Stimulated activated CD4-positive, alpha-beta T cell treated with anti-CD3 and anti-CD28 coated beads, Interleukin-4, amount 100 ng/mL, for 48 hours (primary cell): ENCODE data around the gene UBN1.

ENCODE experiments used
- DNase-seq, 2 donors: peaks; one replicate each; pipeline ENCODE4 v3.0.0-alpha.2; 2020; ENCODE audit warnings: low read depth in 2 of 2

UBN1 gene

DNA sequence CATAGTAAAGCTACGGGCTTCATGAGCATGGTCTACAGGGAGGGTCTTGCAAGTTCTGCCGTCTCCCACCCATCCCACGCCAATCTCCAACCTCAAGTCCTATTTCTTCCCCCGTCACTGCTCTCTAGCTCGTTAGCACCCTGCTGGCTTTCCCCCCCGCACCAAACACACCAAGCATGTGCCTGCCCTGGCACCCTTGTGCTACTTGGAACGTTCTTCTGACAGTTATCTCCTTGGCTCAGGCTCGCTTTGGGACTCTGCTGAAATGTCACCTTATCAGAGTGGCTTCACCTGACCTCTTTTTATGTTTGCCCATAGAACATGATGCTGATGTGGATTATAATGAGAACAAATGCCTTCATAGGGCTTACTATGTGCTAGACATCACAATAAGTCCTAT is 22.1 kb upstream of the UBN1 start:
- DNase-seq, result no peak

GRCh38 chr16:4826526-4826925 is 20.8 kb upstream of the UBN1 start:
- DNase-seq, result no peak

DNA sequence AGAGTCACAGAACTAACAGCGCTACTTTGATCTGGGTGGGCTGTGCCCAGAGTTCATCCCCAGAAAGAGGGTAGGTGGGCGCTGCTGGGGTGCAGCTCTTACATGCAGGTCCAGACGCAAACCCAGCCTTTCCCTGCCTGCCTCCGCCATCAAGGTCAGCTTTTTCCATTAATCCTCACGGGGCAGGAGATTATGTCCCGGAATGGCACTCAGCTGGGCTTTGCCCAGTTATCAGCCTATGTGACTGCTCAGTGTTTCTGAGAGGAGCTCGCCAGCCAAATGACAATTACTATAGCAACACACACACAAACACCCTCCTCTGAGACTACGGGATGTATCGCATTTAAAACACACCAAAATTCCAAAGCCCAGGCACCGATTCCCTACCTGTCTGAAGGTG is 20.3 kb upstream of the UBN1 start:
- DNase-seq, result no peak

GRCh38 chr16:4828567-4829321 is 18.5 kb upstream of the UBN1 start:
- no peak for DNase-seq

GRCh38 chr16:4830408-4830807 is 16.9 kb upstream of the UBN1 start:
- DNase-seq, result no peak

DNA sequence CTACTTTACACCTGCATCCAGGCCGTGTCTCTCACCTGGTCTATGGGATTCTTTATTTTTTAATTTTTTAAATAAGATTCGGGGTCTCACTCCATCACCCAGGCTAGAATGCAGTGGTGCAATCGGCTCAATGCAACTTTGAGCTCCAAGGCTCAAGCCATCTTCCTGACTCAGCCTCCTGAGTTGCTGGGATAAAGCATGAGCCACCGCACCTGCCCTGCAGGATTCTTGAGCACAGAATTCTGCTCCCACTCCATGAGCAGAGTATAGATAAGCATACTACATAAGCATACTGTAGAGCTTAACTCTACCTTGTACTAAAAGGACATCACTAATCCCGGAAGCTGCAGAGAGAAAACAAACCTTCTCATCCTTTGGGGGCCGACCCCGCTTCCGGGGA is 15.7 kb upstream of the UBN1 start:
- DNase-seq, result no peak

DNA sequence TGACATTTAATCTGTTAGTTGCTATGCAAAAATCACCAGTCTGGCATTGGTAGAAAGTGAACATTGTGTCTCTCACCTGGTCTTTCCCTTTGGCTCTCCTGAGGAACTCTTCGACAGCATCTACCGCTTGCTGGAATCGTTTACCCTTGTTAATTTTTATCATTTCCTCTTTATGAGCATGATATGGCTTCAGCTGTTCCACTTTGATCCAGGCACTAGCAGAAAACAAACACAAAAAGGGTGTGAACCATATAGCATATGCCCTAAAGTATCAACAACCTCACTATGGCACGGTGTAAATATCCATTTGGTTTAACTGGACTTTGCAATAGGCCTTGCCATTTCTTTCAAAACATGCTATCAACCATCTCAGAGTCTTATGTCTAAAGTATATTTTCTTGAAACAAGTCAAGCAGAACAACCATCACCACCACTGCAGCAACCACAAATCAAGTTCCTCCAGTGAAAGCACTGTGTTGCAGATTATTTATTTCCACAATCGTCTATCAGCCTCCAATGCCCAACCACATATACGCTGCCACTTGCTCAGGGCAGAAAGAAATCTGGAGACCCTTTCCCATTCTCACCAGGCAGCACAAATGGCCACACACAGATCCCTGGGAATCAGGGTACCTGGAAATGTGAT is 14.5 kb upstream of the UBN1 start:
- DNase-seq, result no peak

DNA sequence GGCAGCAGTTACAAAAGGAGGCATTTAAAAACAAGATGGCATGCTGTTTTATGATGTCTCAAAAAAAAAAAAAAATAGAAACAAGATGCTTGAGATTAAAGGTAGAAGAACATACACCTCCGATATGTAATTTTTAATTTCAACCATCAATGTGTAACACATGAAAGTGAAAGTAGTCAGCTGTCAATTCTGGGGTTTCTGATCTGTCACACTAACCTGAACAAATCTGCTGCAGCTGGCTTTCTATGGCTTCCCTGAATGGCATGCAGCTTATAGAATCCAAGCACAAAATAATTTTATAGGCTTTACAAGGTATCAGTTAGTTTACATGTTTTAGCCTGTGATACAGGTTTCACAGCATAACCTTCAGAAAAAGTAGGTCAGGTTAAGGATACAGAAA is 13.7 kb upstream of the UBN1 start:
- DNase-seq, result no peak

GRCh38 chr16:4836727-4837126 is 10.6 kb upstream of the UBN1 start:
- DNase-seq, result no peak

DNA sequence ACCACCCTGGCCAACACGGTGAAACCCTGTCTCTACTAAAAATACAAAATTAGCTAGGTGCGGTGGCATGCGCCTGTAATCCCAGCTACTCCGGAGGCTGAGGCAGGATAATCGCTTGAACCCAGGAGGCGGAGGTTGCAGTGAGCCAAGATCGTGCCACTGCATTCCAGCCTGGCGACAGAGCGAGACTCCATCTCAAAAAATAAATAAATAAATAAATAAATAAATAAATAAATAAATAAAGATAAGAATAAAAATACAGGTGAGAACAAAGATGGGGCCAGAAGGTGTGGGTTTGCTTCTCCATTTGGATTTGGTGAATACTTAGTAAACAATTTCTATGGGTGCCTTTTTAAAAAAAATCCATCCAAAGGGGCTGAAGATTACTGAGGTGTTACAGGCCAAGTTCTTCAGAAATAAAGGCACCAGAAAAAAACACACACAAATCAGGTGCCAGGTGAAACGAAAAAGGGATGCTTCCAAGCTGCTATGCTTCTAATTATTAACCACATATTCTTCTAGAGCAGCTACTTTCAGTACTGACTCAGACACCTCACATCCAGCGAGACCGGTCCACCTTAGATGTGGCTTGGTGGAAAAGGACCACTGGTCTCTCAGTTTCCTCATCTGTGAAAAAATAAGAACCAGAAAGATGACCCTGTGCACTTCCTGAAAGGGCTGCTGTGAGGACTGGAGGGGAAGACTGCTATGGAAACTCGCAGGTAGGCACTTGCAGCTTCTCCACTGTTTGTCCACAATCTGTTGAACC is 9.4 kb upstream of the UBN1 start:
- no peak for DNase-seq

GRCh38 chr16:4839942-4840341 is 7.3 kb upstream of the UBN1 start:
- DNase-seq, result no peak

- DNase-seq, result no peak
These were observed 6.3 kb upstream of the UBN1 start for GRCh38 chr16:4840984-4841383.

GRCh38 chr16:4846503-4846900 is 779 bp upstream of the UBN1 start:
- peak; percentile 7 to 15 for DNase-seq

- peak; percentile 19 to 23 for DNase-seq
These were observed 700 bp downstream of the UBN1 start for GRCh38 chr16:4847774-4848587.

DNA sequence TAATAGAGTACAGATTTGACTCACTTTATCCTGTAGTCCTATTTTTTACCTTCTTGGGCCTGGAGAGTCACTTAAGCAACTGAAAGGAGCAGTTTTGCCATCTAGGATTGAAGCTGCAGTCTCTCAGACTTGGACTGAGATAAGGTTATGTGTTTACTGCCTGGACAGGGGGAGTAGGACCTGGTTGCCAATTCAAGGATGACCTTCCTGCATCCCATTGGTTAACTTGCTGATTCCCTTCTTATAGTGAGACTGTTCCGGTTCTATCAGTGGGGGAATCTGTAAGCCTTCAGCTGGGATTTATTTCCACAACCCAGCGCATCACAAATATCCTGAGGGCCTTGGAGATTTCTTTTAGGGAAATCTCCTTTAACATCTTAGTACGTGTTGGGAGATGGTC is 2.9 kb downstream of the UBN1 start:
- DNase-seq, result no peak

DNA sequence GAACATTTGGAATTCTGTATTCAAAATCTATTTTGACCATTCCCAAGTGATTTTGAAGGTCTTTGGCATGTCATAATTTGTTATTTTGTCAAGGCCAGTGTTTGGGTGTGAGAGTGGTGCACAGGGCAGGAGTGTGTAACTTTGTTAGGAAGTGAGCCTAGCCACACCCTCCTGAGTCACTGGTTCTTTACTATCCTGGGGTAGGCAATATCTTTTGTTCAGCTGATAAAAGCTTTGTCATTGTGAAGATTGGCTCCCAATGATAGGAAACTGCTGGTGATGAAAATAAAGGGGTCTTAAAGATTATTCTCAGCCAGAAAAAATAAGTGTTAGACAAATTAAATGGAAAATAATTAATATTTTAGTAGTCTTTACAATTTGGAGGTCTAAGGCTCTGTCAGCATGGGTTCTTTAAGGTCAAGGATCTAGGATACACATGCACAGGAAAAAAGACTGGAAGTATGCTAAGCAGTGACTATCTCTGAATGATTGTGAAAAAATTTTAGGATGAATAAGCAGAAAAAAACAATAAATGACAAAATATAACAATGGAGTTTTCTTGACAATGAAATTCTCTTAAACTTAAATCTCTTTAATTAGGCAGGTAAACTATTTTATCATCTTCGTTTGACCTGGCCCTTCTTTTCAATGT is 5.1 kb downstream of the UBN1 start:
- DNase-seq, result no peak

- DNase-seq, result no peak
These were observed 8.1 kb downstream of the UBN1 start for GRCh38 chr16:4855371-4855770.

DNA sequence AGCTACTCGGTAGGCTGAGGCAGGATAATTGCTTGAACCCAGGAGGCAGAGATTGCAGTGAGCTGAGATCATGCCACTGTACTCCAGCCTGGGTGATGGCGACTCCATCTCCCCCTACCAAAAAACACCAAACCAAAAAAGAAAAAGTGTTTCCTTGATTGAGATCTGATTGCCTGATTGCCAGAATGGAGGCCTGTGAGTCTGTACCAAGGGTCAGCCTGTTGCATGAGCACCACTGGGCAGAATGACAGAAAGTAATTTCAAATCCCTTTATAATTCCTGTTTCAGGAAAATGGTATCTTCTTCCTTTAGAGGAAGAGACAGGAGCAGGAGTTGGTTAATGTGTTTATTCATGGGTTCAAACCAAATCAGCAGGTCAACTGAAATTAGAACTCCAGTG is 8.5 kb downstream of the UBN1 start:
- DNase-seq, result no peak

DNA sequence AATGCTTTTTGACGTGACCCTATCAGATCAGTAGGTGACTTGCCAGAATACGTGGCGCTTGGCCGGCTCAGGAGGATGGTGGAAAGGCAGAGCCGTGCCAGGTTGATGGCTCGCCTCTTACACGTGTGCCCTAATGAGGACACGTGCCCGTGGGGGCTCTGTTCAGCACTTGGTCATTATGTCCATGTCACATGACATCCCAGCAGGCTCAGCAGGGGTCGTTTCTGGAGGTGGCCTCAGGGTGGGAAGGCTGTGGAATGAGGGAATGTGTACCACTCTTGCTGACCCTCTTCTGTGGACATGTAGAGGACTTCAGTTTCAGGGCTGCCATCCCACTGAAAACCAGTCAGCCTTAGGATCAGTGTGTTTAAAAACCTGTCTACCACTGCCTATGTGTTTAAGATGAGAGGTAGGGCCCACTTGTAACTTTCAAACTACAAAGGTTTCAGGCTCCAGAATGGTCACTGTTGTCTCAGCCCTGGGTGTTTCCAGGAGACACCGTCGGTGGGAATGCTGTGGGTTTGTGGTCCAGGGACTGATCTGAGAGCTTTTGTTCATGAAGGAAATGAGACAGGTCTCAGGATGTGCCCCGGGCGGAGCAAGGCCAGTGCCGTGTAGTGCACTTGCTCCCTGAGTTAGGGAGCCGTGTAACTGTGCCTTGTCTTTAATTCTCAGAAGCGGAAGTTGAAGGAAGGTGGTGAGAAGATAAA is 12.1 kb downstream of the UBN1 start:
- DNase-seq, result no peak

DNA sequence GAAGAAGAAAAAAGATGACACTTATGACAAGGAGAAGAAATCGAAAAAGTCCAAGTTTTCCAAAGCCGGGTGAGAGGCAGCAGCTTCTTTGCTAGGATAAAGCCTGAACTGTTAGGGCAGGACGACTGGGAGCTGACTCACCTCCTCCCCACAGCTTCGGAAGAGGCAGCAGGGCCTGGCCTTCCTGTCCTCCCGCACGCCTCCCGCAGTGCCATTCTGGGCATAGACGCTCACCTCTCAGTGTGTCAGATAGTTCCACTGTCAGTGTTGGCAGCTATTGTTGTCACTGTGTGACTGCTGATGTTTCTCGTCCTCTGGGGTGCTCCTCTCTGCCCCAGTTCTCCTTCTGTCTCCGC is 12.6 kb downstream of the UBN1 start:
- DNase-seq, result no peak

DNA sequence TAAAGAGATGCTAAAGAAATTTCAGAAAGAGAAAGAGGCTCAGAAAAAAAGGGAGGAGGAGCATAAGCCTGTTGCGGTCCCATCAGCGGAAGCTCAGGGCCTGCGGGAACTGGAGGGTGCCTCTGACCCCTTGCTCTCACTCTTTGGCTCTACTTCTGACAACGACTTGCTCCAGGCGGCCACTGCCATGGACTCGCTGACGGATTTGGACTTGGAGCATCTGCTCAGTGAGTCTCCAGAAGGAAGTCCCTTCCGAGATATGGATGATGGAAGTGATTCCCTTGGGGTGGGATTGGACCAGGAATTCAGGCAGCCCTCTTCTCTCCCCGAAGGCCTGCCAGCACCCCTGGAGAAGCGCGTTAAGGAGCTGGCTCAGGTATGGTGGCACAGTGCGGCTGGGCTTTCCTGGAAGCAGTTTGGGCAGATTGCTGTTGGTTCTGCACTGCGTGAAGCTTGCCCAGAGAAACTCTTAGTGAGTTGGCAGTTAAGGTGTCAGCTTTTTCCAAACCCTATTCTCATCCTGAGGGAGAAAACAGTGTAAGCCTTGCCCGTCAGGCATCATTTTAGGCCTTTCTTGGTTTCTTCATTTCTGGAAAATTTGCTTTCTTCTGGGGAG is 13.6 kb downstream of the UBN1 start:
- no peak for DNase-seq
